ENCODE measurements around the gene SBNO2. TPM values are rescaled to one million over a fixed set of nuclear protein-coding genes. Genes with fewer than 3 reads are reported as not detected.
A peak's percentile ranks its signal among the peaks of the same experiment; 100 is the strongest.

SBNO2 gene
- total and polyA plus RNA-seq, 2 donors (not counting 3 experiments of a cell fraction or from before 2014, with no cell fraction given), result 31.4 to 65.7 TPM

- TF ChIP-seq JUN (IDR thresholded peaks at IDR 0.05; ENCODE audit: borderline replicate concordance, insufficient read depth, insufficient read length, low read depth) (no peak), EZH2 (IDR thresholded peaks at IDR 0.05; ENCODE audit: borderline replicate concordance, low read depth, low read length, severe bottlenecking) (no peak), FOS (IDR thresholded peaks at IDR 0.05; ENCODE audit: borderline replicate concordance, insufficient read depth, low read length) (no peak), POLR2AphosphoS5 (IDR thresholded peaks at IDR 0.05; ENCODE audit: insufficient read depth, low read depth, low read length) (no peak), GATA2 (IDR thresholded peaks at IDR 0.05; ENCODE audit: insufficient read depth, insufficient read length, low read depth, low read length) (no peak), POLR2A (IDR thresholded peaks at IDR 0.05; ENCODE audit: low read depth, low read length) (no peak), MAX (IDR thresholded peaks at IDR 0.05; ENCODE audit: insufficient read depth, insufficient read length) (no peak), MYC (IDR thresholded peaks at IDR 0.05; ENCODE audit: low read depth, low read length) (no peak)
- TF ChIP-seq, protein P1, sequence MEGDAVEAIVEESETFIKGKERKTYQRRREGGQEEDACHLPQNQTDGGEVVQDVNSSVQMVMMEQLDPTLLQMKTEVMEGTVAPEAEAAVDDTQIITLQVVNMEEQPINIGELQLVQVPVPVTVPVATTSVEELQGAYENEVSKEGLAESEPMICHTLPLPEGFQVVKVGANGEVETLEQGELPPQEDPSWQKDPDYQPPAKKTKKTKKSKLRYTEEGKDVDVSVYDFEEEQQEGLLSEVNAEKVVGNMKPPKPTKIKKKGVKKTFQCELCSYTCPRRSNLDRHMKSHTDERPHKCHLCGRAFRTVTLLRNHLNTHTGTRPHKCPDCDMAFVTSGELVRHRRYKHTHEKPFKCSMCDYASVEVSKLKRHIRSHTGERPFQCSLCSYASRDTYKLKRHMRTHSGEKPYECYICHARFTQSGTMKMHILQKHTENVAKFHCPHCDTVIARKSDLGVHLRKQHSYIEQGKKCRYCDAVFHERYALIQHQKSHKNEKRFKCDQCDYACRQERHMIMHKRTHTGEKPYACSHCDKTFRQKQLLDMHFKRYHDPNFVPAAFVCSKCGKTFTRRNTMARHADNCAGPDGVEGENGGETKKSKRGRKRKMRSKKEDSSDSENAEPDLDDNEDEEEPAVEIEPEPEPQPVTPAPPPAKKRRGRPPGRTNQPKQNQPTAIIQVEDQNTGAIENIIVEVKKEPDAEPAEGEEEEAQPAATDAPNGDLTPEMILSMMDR (IDR thresholded peaks at IDR 0.05; ENCODE audit: extremely low read depth in 1 of 2, insufficient read depth in 1 of 2, low read depth in 1 of 2, low read length in 2 of 2), result no peak
- H3K36me3 ChIP-seq (ENCODE audit: control insufficient read depth in 2 of 2, extremely low read depth in 1 of 2, insufficient read depth in 2 of 2, low read length in 2 of 2), result peaks cover 9 to 26% of the 10 kb centered on the region in 2 experiments
- intact Hi-C loops (cut with micrococcal nuclease), result no loop called here
- ChIA-PET CTCF (no interaction called here), POLR2A (no interaction called here)
- no peak overlapping the region for H3K4me3 ChIP-seq (replicated peaks in 1 of 3; ENCODE audit: insufficient read depth in 1 of 3, low read depth in 1 of 3, low read length in 3 of 3)
- no peak overlapping the region for H3K27ac ChIP-seq (ENCODE audit: insufficient read depth, low read depth, low read length)
- H3K9me3 ChIP-seq (replicated peaks; ENCODE audit: control insufficient read depth, insufficient read depth, low read length), result no peaks in the 10 kb centered on the region
- H2AFZ ChIP-seq (ENCODE audit: low read depth, low read length), result no peak overlapping the region
- no peak overlapping the region for H3K4me2 ChIP-seq (ENCODE audit: insufficient read depth, low read length)
- FAIRE-seq, result no peak
- H3K79me2 ChIP-seq (ENCODE audit: control insufficient read depth, insufficient read depth, low read length), result peaks cover 2% of the 10 kb centered on the region
- H3K27me3 ChIP-seq (ENCODE audit: control insufficient read depth in 2 of 2, insufficient read depth in 2 of 2, low read length in 2 of 2), result no peaks in the 10 kb centered on the region
- H3K4me1 ChIP-seq (ENCODE audit: control insufficient read depth, extremely low read depth, insufficient read depth, low read length), result no peaks in the 10 kb centered on the region
- DNase-seq (ENCODE audit: low read depth, low spot score), result no peak
- dilution Hi-C loops (cut with MboI; ENCODE audit: extremely low pct_ligation_motif_present, low sequenced_read_pairs), result no loop called here
- H4K20me1 ChIP-seq (replicated peaks; ENCODE audit: control insufficient read depth, extremely low read depth, insufficient read depth, low read length), result no peaks in the 10 kb centered on the region
- H3K9ac ChIP-seq (replicated peaks; ENCODE audit: extremely low read depth, insufficient read depth, low read length), result no peak overlapping the region
- BruUV-seq (replicated peaks), result TSS peak; percentile 9
- no peaks in the 10 kb centered on the region for H3K9me1 ChIP-seq (replicated peaks; ENCODE audit: control insufficient read depth, extremely low read depth, insufficient read depth, low read length)
Observed at GRCh38 chr19:1087813-1088415, 86.2 kb downstream of the SBNO2 start.

Data from endothelial cell of umbilical vein (primary cell).